22Rv1 (cell line): Measurements from ENCODE around the gene ZBTB20.
A peak's percentile ranks its signal among the peaks of the same experiment; 100 is the strongest.

Source experiments
- H3K27ac ChIP-seq: fragments of 450-650 bp; 2 replicates; pipeline ENCODE4 v1.5.1; 2017
- CTCF ChIP-seq: fragments of 450-650 bp; IDR thresholded peaks from 2 replicates; pipeline ENCODE4 v1.5.1; 2017; ENCODE audit warnings: mild to moderate bottlenecking
- ZFX ChIP-seq: fragments of 450-650 bp; IDR thresholded peaks from 2 replicates; pipeline ENCODE4 v1.6.1; 2017; ENCODE audit warnings: antibody characterized with exemption, borderline replicate concordance

Gene ZBTB20

GRCh38 chr3:115156046-115156654 is 9.1 kb upstream of the ZBTB20 start:
- H3K27ac ChIP-seq = no peak overlapping the region
- TF ChIP-seq ZFX (no peak), CTCF (no peak)

GRCh38 chr3:115154611-115155010 is 7.5 kb upstream of the ZBTB20 start:
- no peak overlapping the region for H3K27ac ChIP-seq
- TF ChIP-seq ZFX (no peak), CTCF (no peak)

- TF ChIP-seq ZFX (no peak), CTCF (no peak)
- H3K27ac ChIP-seq = no peak overlapping the region
These were observed 4.8 kb upstream of the ZBTB20 start for GRCh38 chr3:115151921-115152320.

GRCh38 chr3:115148142-115148790 is 1.2 kb upstream of the ZBTB20 start:
- H3K27ac ChIP-seq = peak overlapping the region; percentile 84

GRCh38 chr3:115147329-115148141 is 447 bp upstream of the ZBTB20 start:
- TF ChIP-seq CTCF (0 out of 2 replicates have a peak, but pooled peaks have one; percentile 13), ZFX (no peak)
- H3K27ac ChIP-seq = peak overlapping the region; percentile 84

More at GRCh38 chr3:115148142-115148790, 1.2 kb upstream of the ZBTB20 start:
- TF ChIP-seq CTCF = peak; percentile 0; the same call in 1 of the 2 replicates
- TF ChIP-seq ZFX = no peak

- TF ChIP-seq CTCF (no peak), ZFX (no peak)
- peak overlapping the region; percentile 84 for H3K27ac ChIP-seq
These were observed 1.1 kb downstream of the ZBTB20 start for GRCh38 chr3:115146032-115146417.
